MM.1S (cell line): Measurements from ENCODE around the gene FRMD1.

Experiments used
- CTCF ChIP-seq: fragments of 300-600 bp; sonication (generic); IDR thresholded peaks from 2 replicates; pipeline ENCODE4 v1.5.1; 2016; ENCODE audit warnings: antibody characterized with exemption, low read length, mixed read lengths
- EZH2 ChIP-seq: fragments of 300-600 bp; sonication (generic); optimal IDR thresholded peaks from 2 replicates; pipeline ENCODE3; 2017; ENCODE audit warnings: low read depth, mild to moderate bottlenecking, antibody characterized with exemption, low read length, mixed read lengths

- no peak for TF ChIP-seq CTCF
- TF ChIP-seq EZH2: no peak
Measured at GRCh38 chr6:168120390-168121302, 41.6 kb upstream of the FRMD1 start.
